MM.1S (cell line): Measurements from ENCODE around the gene SERPINA10.

Experiments used
- DNase-seq: peaks from one replicate; pipeline ENCODE4 v3.0.0-alpha.2; 2015
- H2AFZ ChIP-seq: fragments of 300-600 bp; sonication (generic); 2 replicates; pipeline ENCODE4 v1.6.0; 2016; ENCODE audit warnings: antibody characterized with exemption, low read length
- H3F3A ChIP-seq: fragments of 300-600 bp; sonication (generic); 2 replicates; pipeline ENCODE4 v1.6.1; 2016; ENCODE audit warnings: mild to moderate bottlenecking, antibody characterized with exemption, low read length, moderate library complexity, mixed read lengths; ENCODE audit not compliant: insufficient read depth
- H3K27ac ChIP-seq: fragments of 300-600 bp; sonication (generic); 2 replicates; pipeline ENCODE4 v1.5.1; 2016; ENCODE audit warnings: mild to moderate bottlenecking, low read length
- H3K27me3 ChIP-seq: fragments of 300-600 bp; sonication (generic); replicated peaks from 2 replicates; pipeline ENCODE4 v1.6.0; 2016; ENCODE audit warnings: low read length; ENCODE audit not compliant: insufficient read depth
- H3K36me3 ChIP-seq: fragments of 300-600 bp; sonication (generic); replicated peaks from 2 replicates; pipeline ENCODE4 v1.6.1; 2016; ENCODE audit warnings: mild to moderate bottlenecking, low read length, mixed read lengths; ENCODE audit not compliant: insufficient read depth
- H3K4me1 ChIP-seq: fragments of 300-600 bp; sonication (generic); 2 replicates; pipeline ENCODE4 v1.6.1; 2016; ENCODE audit warnings: low read length, mixed read lengths
- H3K4me2 ChIP-seq: fragments of 300-600 bp; sonication (generic); 2 replicates; pipeline ENCODE4 v1.6.0; 2016; ENCODE audit warnings: low read depth, low read length
- H3K4me3 ChIP-seq: fragments of 300-600 bp; sonication (generic); 2 replicates; pipeline ENCODE4 v1.5.1; 2016; ENCODE audit warnings: low read length, mixed read lengths
- H3K79me2 ChIP-seq: fragments of 300-600 bp; sonication (generic); 2 replicates; pipeline ENCODE4 v1.6.1; 2016; ENCODE audit warnings: mixed run types, low read length, mixed read lengths
- H3K9ac ChIP-seq: fragments of 300-600 bp; sonication (generic); 2 replicates; pipeline ENCODE4 v1.6.1; 2016; ENCODE audit warnings: low read length, mixed read lengths
- H3K9me2 ChIP-seq: fragments of 300-600 bp; sonication (generic); replicated peaks from 2 replicates; pipeline ENCODE4 v1.6.1; 2016; ENCODE audit warnings: mild to moderate bottlenecking, low read length, mixed read lengths; ENCODE audit not compliant: insufficient read depth
- H3K9me3 ChIP-seq: fragments of 300-600 bp; sonication (generic); replicated peaks from 2 replicates; pipeline ENCODE4 v1.6.1; 2016; ENCODE audit warnings: mild to moderate bottlenecking, low read length, mixed read lengths; ENCODE audit not compliant: insufficient read depth
- H4K20me1 ChIP-seq: fragments of 300-600 bp; sonication (generic); 2 replicates; pipeline ENCODE4 v1.6.1; 2016; ENCODE audit warnings: mild to moderate bottlenecking, low read length, moderate library complexity, mixed read lengths; ENCODE audit not compliant: insufficient read depth
- CTCF ChIP-seq: fragments of 300-600 bp; sonication (generic); IDR thresholded peaks from 2 replicates; pipeline ENCODE4 v1.5.1; 2016; ENCODE audit warnings: antibody characterized with exemption, low read length, mixed read lengths
- EZH2 ChIP-seq: fragments of 300-600 bp; sonication (generic); optimal IDR thresholded peaks from 2 replicates; pipeline ENCODE3; 2017; ENCODE audit warnings: low read depth, mild to moderate bottlenecking, antibody characterized with exemption, low read length, mixed read lengths
- EZH2phosphoT487 ChIP-seq: fragments of 300-600 bp; sonication (generic); IDR thresholded peaks from 2 replicates; pipeline ENCODE4 v1.6.1; 2018; ENCODE audit warnings: antibody characterized with exemption, low read length

Gene SERPINA10

GRCh38 chr14:94237983-94238382 is 55.1 kb downstream of the SERPINA10 start:
- H3K9ac ChIP-seq = no peak overlapping the region
- no peaks in the 10 kb centered on the region for H3K9me2 ChIP-seq
- H3K9me3 ChIP-seq = no peaks in the 10 kb centered on the region
- no peak for DNase-seq
- no peaks in the 10 kb centered on the region for H3K79me2 ChIP-seq
- H3K36me3 ChIP-seq = no peaks in the 10 kb centered on the region
- H3K4me1 ChIP-seq = no peaks in the 10 kb centered on the region
- no peaks in the 10 kb centered on the region for H3F3A ChIP-seq
- no peaks in the 10 kb centered on the region for H4K20me1 ChIP-seq
- H3K4me3 ChIP-seq = no peak overlapping the region
- no peak overlapping the region for H3K4me2 ChIP-seq
- H3K27ac ChIP-seq = no peak overlapping the region
- TF ChIP-seq CTCF (no peak), EZH2 (no peak), EZH2phosphoT487 (no peak)
- no peak overlapping the region for H2AFZ ChIP-seq
- H3K27me3 ChIP-seq = no peaks in the 10 kb centered on the region

GRCh38 chr14:94237046-94237445 is 56.0 kb downstream of the SERPINA10 start:
- Histone ChIP-seq H4K20me1 (no peaks in the 10 kb centered on the region), H3K4me1 (no peaks in the 10 kb centered on the region), H3K79me2 (no peaks in the 10 kb centered on the region), H3K9me3 (no peaks in the 10 kb centered on the region), H2AFZ (no peak overlapping the region), H3K27ac (no peak overlapping the region), H3K9ac (no peak overlapping the region), H3K4me3 (no peak overlapping the region), H3K36me3 (no peaks in the 10 kb centered on the region), H3F3A (no peaks in the 10 kb centered on the region), H3K9me2 (no peaks in the 10 kb centered on the region), H3K4me2 (no peak overlapping the region), H3K27me3 (no peaks in the 10 kb centered on the region)
- DNase-seq = no peak
- no peak for TF ChIP-seq EZH2
- no peak for TF ChIP-seq EZH2phosphoT487
- TF ChIP-seq CTCF = no peak
